GM10248 (cell line): ENCODE measurements around the gene SNX19.

Experiments
- CTCF ChIA-PET: fragments of 300-600 bp; sonication (Branson Sonifier 250); formaldehyde crosslinking; extraction: SDS; loops from one replicate; lab custom pipeline; 2021; ENCODE audit warnings: antibody characterized with exemption; lab: Yijun Ruan, JAX
- POLR2A ChIA-PET: fragments of 350-650 bp; sonication (Branson Sonifier 250); formaldehyde crosslinking; extraction: SDS; loops from one replicate; lab custom pipeline; 2020; ENCODE audit warnings: antibody characterized with exemption; lab: Yijun Ruan, JAX
- DNase-seq: peaks from one replicate; pipeline ENCODE4 v3.0.0; 2012; ENCODE audit errors: extremely low spot score
- TF ChIP-seq, protein P1 (sequence below): IDR thresholded peaks from 2 replicates; pipeline ENCODE4 v1.5.1; 2012; ENCODE audit warnings: mild to moderate bottlenecking, low read depth; ENCODE audit errors: extremely low read depth, missing control alignments, control extremely low read depth

SNX19 gene

DNA sequence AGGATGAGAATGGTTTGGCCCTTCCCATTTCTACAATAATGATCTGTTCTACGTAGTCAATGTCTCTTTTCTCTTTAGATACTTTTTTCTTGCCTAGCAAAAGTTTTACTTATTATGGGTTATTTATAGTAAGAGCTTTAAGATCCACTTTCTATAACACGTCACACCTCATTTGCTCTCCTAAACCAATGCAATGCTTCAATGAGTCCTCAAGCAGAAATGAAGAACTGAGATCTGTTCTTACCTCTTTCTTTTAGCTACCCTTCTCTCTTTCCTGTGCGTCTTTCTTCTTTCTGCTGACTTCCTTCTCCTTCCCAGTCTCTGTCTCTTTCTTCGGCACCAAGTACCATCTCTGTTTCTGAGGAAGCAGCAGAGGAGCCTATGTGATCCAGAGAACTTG lies 61.8 kb downstream of the SNX19 start:
- POLR2A ChIA-PET: no interaction called here

GRCh38 chr11:130852589-130852988 lies 63.7 kb downstream of the SNX19 start:
- ChIA-PET POLR2A (no interaction called here), CTCF (interaction anchor here (1.2 to 3.3 kb wide), 3 partner anchors 9 to 421 kb away, joined by 6 to 38 read pairs (median 13); no protein-coding TSS in a partner anchor)
- no peak for DNase-seq
- TF ChIP-seq, protein P1, sequence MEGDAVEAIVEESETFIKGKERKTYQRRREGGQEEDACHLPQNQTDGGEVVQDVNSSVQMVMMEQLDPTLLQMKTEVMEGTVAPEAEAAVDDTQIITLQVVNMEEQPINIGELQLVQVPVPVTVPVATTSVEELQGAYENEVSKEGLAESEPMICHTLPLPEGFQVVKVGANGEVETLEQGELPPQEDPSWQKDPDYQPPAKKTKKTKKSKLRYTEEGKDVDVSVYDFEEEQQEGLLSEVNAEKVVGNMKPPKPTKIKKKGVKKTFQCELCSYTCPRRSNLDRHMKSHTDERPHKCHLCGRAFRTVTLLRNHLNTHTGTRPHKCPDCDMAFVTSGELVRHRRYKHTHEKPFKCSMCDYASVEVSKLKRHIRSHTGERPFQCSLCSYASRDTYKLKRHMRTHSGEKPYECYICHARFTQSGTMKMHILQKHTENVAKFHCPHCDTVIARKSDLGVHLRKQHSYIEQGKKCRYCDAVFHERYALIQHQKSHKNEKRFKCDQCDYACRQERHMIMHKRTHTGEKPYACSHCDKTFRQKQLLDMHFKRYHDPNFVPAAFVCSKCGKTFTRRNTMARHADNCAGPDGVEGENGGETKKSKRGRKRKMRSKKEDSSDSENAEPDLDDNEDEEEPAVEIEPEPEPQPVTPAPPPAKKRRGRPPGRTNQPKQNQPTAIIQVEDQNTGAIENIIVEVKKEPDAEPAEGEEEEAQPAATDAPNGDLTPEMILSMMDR: no peak

More for the DNA sequence above, 61.8 kb downstream of the SNX19 start:
- no peak for DNase-seq
- CTCF ChIA-PET: interaction anchor here (1.0 to 1.8 kb wide), 3 partner anchors 420 to 424 kb away, joined by 3 to 5 read pairs (median 3); no protein-coding TSS in a partner anchor
- TF ChIP-seq, protein P1: no peak

DNA sequence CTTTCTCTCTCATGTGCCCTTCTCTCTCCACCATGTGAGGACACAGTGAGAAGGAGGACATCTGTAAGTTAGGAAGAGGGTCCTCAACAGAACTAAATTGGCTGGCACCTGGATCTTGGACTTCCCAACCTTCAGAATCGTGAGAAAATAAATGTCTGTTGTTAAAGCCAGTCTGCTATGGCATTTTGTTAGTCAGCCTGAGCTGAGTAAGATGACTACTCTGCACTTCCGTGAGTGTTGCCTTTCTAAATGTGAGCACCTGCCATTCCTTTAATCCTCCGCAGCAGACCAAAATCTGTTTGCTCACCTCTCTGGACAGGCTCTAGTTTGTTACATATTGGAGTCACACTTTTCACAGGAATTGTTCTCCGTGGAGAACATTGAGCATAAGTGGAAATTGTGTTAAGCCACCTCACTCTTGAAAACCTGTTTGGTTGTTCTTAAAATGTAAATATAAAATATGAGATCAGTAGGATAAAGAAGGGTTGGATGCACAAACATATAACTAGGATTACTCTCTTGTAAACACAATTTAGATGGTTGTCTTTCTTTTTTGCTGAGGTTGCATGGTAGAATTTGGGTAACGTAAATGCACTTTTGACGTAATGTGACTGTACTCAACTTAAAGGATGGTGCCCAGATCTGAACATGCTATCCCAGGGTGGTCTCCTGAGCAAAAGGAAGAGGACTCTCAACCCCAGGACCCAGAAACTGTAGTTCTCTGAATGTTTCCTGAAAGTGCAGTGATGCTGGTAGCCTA lies 65.9 kb downstream of the SNX19 start:
- ChIA-PET POLR2A (no interaction called here), CTCF (interaction anchor here (3.3 kb wide), 1 partner anchor 11 kb away, joined by 38 read pairs; no protein-coding TSS in a partner anchor)
- DNase-seq: no peak
- TF ChIP-seq, protein P1: no peak

GRCh38 chr11:130849215-130849568 lies 67.1 kb downstream of the SNX19 start:
- ChIA-PET POLR2A (no interaction called here), CTCF (interaction anchor here (2.4 kb wide), 1 partner anchor 13 kb away, joined by 14 read pairs; no protein-coding TSS in a partner anchor)
- TF ChIP-seq, protein P1: no peak
- DNase-seq: no peak

- TF ChIP-seq, protein P1: no peak
- POLR2A ChIA-PET: no interaction called here
- DNase-seq: no peak
- CTCF ChIA-PET: interaction anchor here (1.6 to 2.4 kb wide), 3 partner anchors 11 to 415 kb away, joined by 3 to 14 read pairs (median 3); no protein-coding TSS in a partner anchor
Observed at GRCh38 chr11:130848361-130849214, 67.7 kb downstream of the SNX19 start.

DNA sequence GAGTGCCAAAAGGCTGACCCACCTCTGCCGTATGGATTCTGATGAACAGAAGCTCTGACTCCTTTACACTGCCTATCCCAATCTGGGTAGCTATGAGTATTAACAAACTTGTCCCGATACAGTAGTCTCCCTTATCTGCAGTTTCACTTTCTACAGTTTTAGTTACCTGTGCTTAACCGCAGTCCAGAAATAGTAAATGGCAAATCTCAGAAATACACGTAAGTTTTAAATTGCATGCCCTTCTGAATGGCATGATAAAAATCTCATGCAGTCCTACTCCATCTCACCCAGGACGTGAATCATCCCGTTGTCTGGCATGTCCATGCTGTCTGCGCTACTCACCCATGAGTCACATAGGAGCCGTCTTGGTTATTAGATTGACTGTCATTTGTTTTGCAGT lies 68.8 kb downstream of the SNX19 start:
- ChIA-PET CTCF (interaction anchor here (1.6 to 2.4 kb wide), 3 partner anchors 12 to 414 kb away, joined by 3 to 14 read pairs (median 3); no protein-coding TSS in a partner anchor), POLR2A (no interaction called here)
- DNase-seq: no peak

More for the DNA sequence above, 68.8 kb downstream of the SNX19 start:
- TF ChIP-seq, protein P1: no peak
